HepG2 (cell line): ENCODE measurements around the gene GRIN2C. TPM values are rescaled to one million over a fixed set of nuclear protein-coding genes. Genes with fewer than 3 reads are reported as not detected.

ENCODE experiments used
- ATAC-seq: fragments of 200-7000 bp; cut with Tn5 transposase; 3 replicates; pipeline ENCODE4 v1.9.1; 2020; ENCODE audit warnings: mild to moderate bottlenecking, moderate library complexity
- BruUV-seq: library from RNA; stranded (reverse); fragments of 400-500 nt; replicated peaks from 2 replicates; lab custom pipeline; 2021; lab: Mats Ljungman, UMichigan
- CTCF ChIA-PET: fragments of 300-600 bp; formaldehyde crosslinking; extraction: SDS; loops from one replicate; lab custom pipeline; 2021; ENCODE audit warnings: low total read pairs, inconsistent platforms, low intra/inter-chr PET ratio; lab: Yijun Ruan, JAX
- POLR2A ChIA-PET: fragments of 350-600 bp; sonication (Branson Sonifier 250); formaldehyde crosslinking; loops from one replicate; lab custom pipeline; 2020; ENCODE audit warnings: antibody characterized with exemption, inconsistent platforms; lab: Yijun Ruan, JAX
- DNase-seq: peaks from one replicate; pipeline ENCODE4 v3.0.0-alpha.2; 2015; ENCODE audit warnings: low spot score
- FAIRE-seq: peaks from 3 replicates; lab custom pipeline; 2011; peaks lifted over from hg19 to GRCh38; lab: Jason Lieb, UNC
- H2AFZ ChIP-seq: one replicate; pipeline ENCODE4 v1.6.1; 2011; ENCODE audit warnings: low read length, inconsistent platforms
- H3K27ac ChIP-seq: fragments of 300-600 bp; 3 replicates; pipeline ENCODE4 v1.8.0; 2011; ENCODE audit warnings: mixed run types, mild to moderate bottlenecking, mixed read lengths, low read length, inconsistent platforms; ENCODE audit not compliant: insufficient read depth; ENCODE audit errors: extremely low read length
- H3K27me3 ChIP-seq, 2 experiments: fragments of 200-600 bp in 1 of 2; 2 replicates in 1 of 2; 3 replicates in 1 of 2; pipeline versions ENCODE4 v1.6.0 to v1.8.0; 2011; ENCODE audit warnings: low read length in 2 of 2, mild to moderate bottlenecking in 2 of 2, moderate library complexity in 2 of 2, inconsistent platforms in 1 of 2; ENCODE audit not compliant: insufficient read depth in 2 of 2, control insufficient read depth in 1 of 2
- H3K36me3 ChIP-seq, 2 experiments: fragments of 200-600 bp in 1 of 2; replicated peaks in 1 of 2; 2 replicates in 1 of 2; 3 replicates in 1 of 2; pipeline versions ENCODE4 v1.5.1 to v1.8.0; 2011; ENCODE audit warnings: low read length in 2 of 2, inconsistent platforms in 1 of 2; ENCODE audit not compliant: insufficient read depth in 2 of 2, control insufficient read depth in 1 of 2
- H3K4me1 ChIP-seq: 2 replicates; pipeline ENCODE4 v1.5.1; 2012; ENCODE audit warnings: low read length, inconsistent platforms; ENCODE audit not compliant: insufficient read depth
- H3K4me2 ChIP-seq: 2 replicates; pipeline ENCODE4 v1.6.0; 2011; ENCODE audit warnings: low read depth, low read length, inconsistent platforms
- H3K4me3 ChIP-seq, 3 experiments: fragments of 200-600 bp in 1 of 3; sonication (generic), shearing (Covaris generic) in 1 of 3; replicated peaks in 1 of 3; 2 replicates each; pipeline ENCODE4 v1.5.1; 2011 to 2016; ENCODE audit warnings: low read length in 3 of 3, inconsistent platforms in 2 of 3, low read depth in 2 of 3, mild to moderate bottlenecking in 2 of 3, control low read depth in 1 of 3, mixed read lengths in 1 of 3; ENCODE audit not compliant: insufficient read depth in 1 of 3
- H3K79me2 ChIP-seq: one replicate; pipeline ENCODE4 v1.6.1; 2011; ENCODE audit warnings: low read length, inconsistent platforms; ENCODE audit not compliant: insufficient read depth
- H3K9ac ChIP-seq: 2 replicates; pipeline ENCODE4 v1.6.0; 2011; ENCODE audit warnings: mild to moderate bottlenecking, low read depth, low read length, inconsistent platforms; ENCODE audit not compliant: insufficient read depth
- H3K9me3 ChIP-seq: 2 replicates; pipeline ENCODE4 v1.5.1; 2012; ENCODE audit warnings: mild to moderate bottlenecking, low read length
- H4K20me1 ChIP-seq: 2 replicates; pipeline ENCODE4 v1.6.0; 2011; ENCODE audit warnings: inconsistent platforms, mild to moderate bottlenecking, low read length, moderate library complexity; ENCODE audit not compliant: insufficient read depth
- PHB2 ChIP-seq: fragments of 450-650 bp; IDR thresholded peaks from 2 replicates; pipeline ENCODE4 v1.6.1; 2018; ENCODE audit not compliant: partially characterized antibody
- ZNF281 ChIP-seq: sonication (generic); formaldehyde crosslinking; IDR thresholded peaks from 2 replicates; pipeline ENCODE4 v1.4.0; 2020; ENCODE audit warnings: missing genetic modification reagents, borderline replicate concordance
- ZNF75D ChIP-seq: sonication (generic); formaldehyde crosslinking; IDR thresholded peaks from 2 replicates; pipeline ENCODE4 v1.8.1; 2023; ENCODE audit warnings: missing genetic modification reagents, mild to moderate bottlenecking, borderline replicate concordance
- WGBS: methylation state at CpG from one replicate; pipeline ENCODE4 v1.1.6; 2017; ENCODE audit warnings: low lambda C conversion rate; 5-methylcytosine and 5-hydroxymethylcytosine counted together
- in situ Hi-C: cut with HindIII; loops from 2 replicates; pipeline ENCODE4 v1.10.0; 2017; ENCODE audit warnings: low pct_unique_long_range_greater_than_20kb; ENCODE audit not compliant: extremely low pct_ligation_motif_present
- intact Hi-C: fragments of 100-400 bp; cut with micrococcal nuclease; formaldehyde crosslinking; loops from one replicate; pipeline ENCODE4 v1.10.0; 2022; ENCODE audit not compliant: unreplicated experiment
- polyA plus RNA-seq, 8 experiments: library from polyadenylated mRNA; depleted of rRNA in 3 of 8; stranded (reverse) in 7 of 8; unstranded in 1 of 8; fragments of >200 nt; fragmentation: Illumina TruSeq in 4 of 8; extraction: Trizol in 4 of 8; gene quantifications; 2 replicates each; pipeline versions ENCODE4 v1.2.1 to v1.2.3, GENCODE V29; 2011 to 2016; ENCODE audit warnings: low read depth in 4 of 8, missing spikeins in 1 of 8, mixed read lengths in 1 of 8; ENCODE audit not compliant: insufficient read depth in 1 of 8
- total RNA-seq, 5 experiments: library from RNA; depleted of rRNA; stranded (reverse); fragments of >200 nt; fragmentation: Illumina TruSeq; extraction: Trizol; gene quantifications; 2 replicates each; pipeline ENCODE4 v1.2.3, GENCODE V29; 2016; ENCODE audit warnings: low read depth in 1 of 5

GRIN2C gene
- total and polyA plus RNA-seq, 2 of the 13 experiments (the other 11 are each of a cell fraction or from before 2014, with no cell fraction given) = 0.03 to 0.11 TPM

GRCh38 chr17:74871356-74872076, 11.8 kb upstream of the GRIN2C start:
- Histone ChIP-seq H2AFZ (no peak overlapping the region), H3K4me3 (peak overlapping the region; percentile 70 to 95 (median 70)), H3K9ac (peak overlapping the region; percentile 89), H3K36me3 (peaks cover 1 to 3% of the 10 kb centered on the region in 2 experiments; a peak in 1 of 5 replicates), H3K9me3 (no peaks in the 10 kb centered on the region), H4K20me1 (no peaks in the 10 kb centered on the region), H3K27ac (peak overlapping the region; percentile 75), H3K79me2 (peaks cover 11% of the 10 kb centered on the region), H3K27me3 (no peaks in the 10 kb centered on the region; a peak in 1 of 5 replicates), H3K4me1 (peaks cover 70% of the 10 kb centered on the region), H3K4me2 (peak overlapping the region; percentile 80)
- in situ Hi-C loops (no loop called here), intact Hi-C loops (no loop called here)
- no peak for FAIRE-seq
- BruUV-seq = no TSS peak
- ChIA-PET CTCF (no interaction called here), POLR2A (interaction anchor here (1.0 to 3.2 kb wide), 8 partner anchors 9 to 141 kb away, joined by 3 to 60 read pairs (median 22); partner anchors contain the start of genes MRPL58, NAT9 and RAB37)
- TF ChIP-seq ZNF75D (0 out of 2 replicates have a peak, but pooled peaks have one; percentile 67), PHB2 (no peak), ZNF281 (CRISPR knock-in tag) (peak; percentile 56; the same call in 1 of the 2 replicates)
- 77% methylated on average over 11 of the region's 11 CpGs for WGBS
- no peak for DNase-seq
- no peak for ATAC-seq
